ENCODE measurements around the gene BNC2. TPM values are rescaled to one million over a fixed set of nuclear protein-coding genes. Genes with fewer than 3 reads are reported as not detected.

The BNC2 gene
- total and polyA plus RNA-seq, 7 donors = 0.23 to 205 (median 117) TPM

DNA sequence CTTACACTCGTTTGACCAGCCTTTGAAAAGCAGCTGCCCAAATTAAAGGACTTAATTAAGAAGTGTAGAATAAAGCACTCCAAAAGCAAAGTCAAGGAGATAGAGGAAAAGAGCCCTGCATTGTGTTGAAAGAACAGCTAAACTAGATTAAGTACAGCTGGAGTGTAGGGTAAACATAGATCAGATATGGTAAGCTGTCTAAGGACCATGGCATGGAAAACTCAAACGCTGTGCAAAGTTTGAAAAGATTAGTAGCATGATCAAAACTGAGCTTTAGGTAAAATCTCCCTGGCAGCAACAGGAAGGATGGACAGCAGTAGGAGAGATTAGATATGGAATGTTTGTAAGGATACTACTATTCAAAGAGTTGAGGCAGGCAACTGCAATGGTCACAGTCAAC is 55.4 kb downstream of the BNC2 start:
- DNase-seq = no peak
- TF ChIP-seq, protein P1, sequence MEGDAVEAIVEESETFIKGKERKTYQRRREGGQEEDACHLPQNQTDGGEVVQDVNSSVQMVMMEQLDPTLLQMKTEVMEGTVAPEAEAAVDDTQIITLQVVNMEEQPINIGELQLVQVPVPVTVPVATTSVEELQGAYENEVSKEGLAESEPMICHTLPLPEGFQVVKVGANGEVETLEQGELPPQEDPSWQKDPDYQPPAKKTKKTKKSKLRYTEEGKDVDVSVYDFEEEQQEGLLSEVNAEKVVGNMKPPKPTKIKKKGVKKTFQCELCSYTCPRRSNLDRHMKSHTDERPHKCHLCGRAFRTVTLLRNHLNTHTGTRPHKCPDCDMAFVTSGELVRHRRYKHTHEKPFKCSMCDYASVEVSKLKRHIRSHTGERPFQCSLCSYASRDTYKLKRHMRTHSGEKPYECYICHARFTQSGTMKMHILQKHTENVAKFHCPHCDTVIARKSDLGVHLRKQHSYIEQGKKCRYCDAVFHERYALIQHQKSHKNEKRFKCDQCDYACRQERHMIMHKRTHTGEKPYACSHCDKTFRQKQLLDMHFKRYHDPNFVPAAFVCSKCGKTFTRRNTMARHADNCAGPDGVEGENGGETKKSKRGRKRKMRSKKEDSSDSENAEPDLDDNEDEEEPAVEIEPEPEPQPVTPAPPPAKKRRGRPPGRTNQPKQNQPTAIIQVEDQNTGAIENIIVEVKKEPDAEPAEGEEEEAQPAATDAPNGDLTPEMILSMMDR (IDR thresholded peaks at IDR 0.05) = no peak
- TF ChIP-seq POLR2AphosphoS5 (IDR thresholded peaks at IDR 0.05) (no peak), EP300 (IDR thresholded peaks at IDR 0.05) (no peak), POLR2A (IDR thresholded peaks at IDR 0.05) (no peak)
- Histone ChIP-seq H3K27ac (no peak overlapping the region), H3K27me3 (no peaks in the 10 kb centered on the region), H3K9me3 (no peaks in the 10 kb centered on the region), H3K4me3 (no peak overlapping the region), H3K4me1 (peaks cover 0 to 67% (median 42%) of the 10 kb centered on the region in 4 donors), H3K36me3 (peaks cover 0 to 5% (median 0%) of the 10 kb centered on the region in 4 donors)
- intact Hi-C loops (cut with DNase I) = no loop called here
- 62 to 76% methylated on average over 2 of the region's 2 CpGs for WGBS, 2 donors

GRCh38 chr9:16813838-16814237 is 56.6 kb downstream of the BNC2 start:
- DNase-seq = no peak
- peaks cover 0 to 8% (median 0%) of the 10 kb centered on the region in 4 donors for H3K36me3 ChIP-seq
- 87 to 90% methylated on average over 4 of the region's 4 CpGs for WGBS, 2 donors
- TF ChIP-seq, protein P1 (IDR thresholded peaks at IDR 0.05) = no peak
- TF ChIP-seq POLR2A (IDR thresholded peaks at IDR 0.05) = no peak
- no peak for TF ChIP-seq EP300 (IDR thresholded peaks at IDR 0.05)
- no peak for TF ChIP-seq POLR2AphosphoS5 (IDR thresholded peaks at IDR 0.05)
- intact Hi-C loops (cut with DNase I) = no loop called here
- H3K9me3 ChIP-seq = no peaks in the 10 kb centered on the region
- H3K27me3 ChIP-seq = no peaks in the 10 kb centered on the region
- H3K4me1 ChIP-seq = peaks cover 0 to 59% (median 46%) of the 10 kb centered on the region in 4 donors
- no peak overlapping the region for H3K4me3 ChIP-seq
- H3K27ac ChIP-seq = no peak overlapping the region

DNA sequence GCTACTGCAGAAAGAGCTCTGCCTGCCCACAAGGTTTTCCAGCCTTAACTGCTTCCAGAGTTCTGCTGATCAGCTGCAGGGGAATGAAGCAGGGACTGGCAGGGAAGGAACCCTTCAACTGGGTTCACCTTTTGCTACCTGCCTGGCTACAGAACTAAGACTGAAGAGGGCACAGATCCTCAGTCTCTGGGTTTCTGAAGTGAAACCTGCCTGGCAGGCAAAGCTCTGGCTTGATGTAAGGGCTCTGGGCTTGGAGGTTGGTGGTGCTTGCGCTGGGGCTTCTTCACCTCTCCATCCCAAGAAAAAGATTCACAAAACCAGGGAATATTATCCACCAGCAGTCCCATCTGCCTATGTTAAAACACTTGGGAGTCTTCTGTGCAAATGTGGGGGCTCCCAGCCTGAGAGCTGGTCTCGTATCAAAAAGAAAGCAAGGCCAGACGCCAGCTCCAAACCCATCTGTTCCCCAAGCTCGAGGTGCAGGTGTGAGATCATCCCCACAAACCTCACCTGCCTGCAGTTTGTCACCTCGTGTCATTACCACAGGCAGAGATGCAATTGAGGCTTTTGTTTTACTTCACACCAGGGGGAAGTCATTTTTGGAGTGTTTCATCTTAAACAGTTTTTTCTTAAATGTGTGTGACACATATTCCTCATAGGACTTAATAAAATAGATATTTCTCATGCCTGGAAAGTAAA is 58.3 kb downstream of the BNC2 start:
- Histone ChIP-seq H3K4me3 (no peak overlapping the region), H3K4me1 (peaks cover 0 to 61% (median 42%) of the 10 kb centered on the region in 4 donors), H3K27ac (no peak overlapping the region), H3K27me3 (no peaks in the 10 kb centered on the region), H3K9me3 (no peaks in the 10 kb centered on the region), H3K36me3 (peaks cover 0 to 8% (median 0%) of the 10 kb centered on the region in 4 donors)
- no peak for DNase-seq
- WGBS, 2 donors = 82 to 84% methylated on average over 5 of the region's 5 CpGs
- intact Hi-C loops (cut with DNase I) = no loop called here
- TF ChIP-seq EP300 (IDR thresholded peaks at IDR 0.05) (no peak), POLR2AphosphoS5 (IDR thresholded peaks at IDR 0.05) (no peak), POLR2A (IDR thresholded peaks at IDR 0.05) (no peak)
- TF ChIP-seq, protein P1 (IDR thresholded peaks at IDR 0.05) = no peak

GRCh38 chr9:16809912-16810610 is 60.4 kb downstream of the BNC2 start:
- Histone ChIP-seq H3K36me3 (peaks cover 0 to 8% (median 0%) of the 10 kb centered on the region in 4 donors), H3K4me1 (peaks cover 0 to 47% (median 31%) of the 10 kb centered on the region in 4 donors), H3K4me3 (no peak overlapping the region), H3K27ac (no peak overlapping the region), H3K9me3 (no peaks in the 10 kb centered on the region), H3K27me3 (no peaks in the 10 kb centered on the region)
- intact Hi-C loops (cut with DNase I) = no loop called here
- DNase-seq = no peak
- no peak for TF ChIP-seq POLR2AphosphoS5 (IDR thresholded peaks at IDR 0.05)
- WGBS, 2 donors = 90 to 93% methylated on average over 4 of the region's 4 CpGs

- Histone ChIP-seq H3K4me1 (peaks cover 0 to 39% (median 30%) of the 10 kb centered on the region in 4 donors), H3K36me3 (peaks cover 0 to 8% (median 0%) of the 10 kb centered on the region in 4 donors), H3K4me3 (no peak overlapping the region), H3K27ac (no peak overlapping the region), H3K27me3 (no peaks in the 10 kb centered on the region), H3K9me3 (no peaks in the 10 kb centered on the region)
- no peak for DNase-seq
- intact Hi-C loops (cut with DNase I) = no loop called here
- TF ChIP-seq, protein P1 (IDR thresholded peaks at IDR 0.05) = no peak
- TF ChIP-seq POLR2AphosphoS5 (IDR thresholded peaks at IDR 0.05) (no peak), EP300 (IDR thresholded peaks at IDR 0.05) (no peak), POLR2A (IDR thresholded peaks at IDR 0.05) (no peak)
These were observed 63.8 kb downstream of the BNC2 start for GRCh38 chr9:16806674-16807073.
